AG10803 (cell line): ENCODE data around the gene TSPAN33.

Experiments used
- DNase-seq: peaks from one replicate; pipeline ENCODE4 v3.0.0; 2010; ENCODE audit warnings: low read depth
- H3K4me3 ChIP-seq: 2 replicates; pipeline ENCODE4 v1.5.1; 2011; ENCODE audit warnings: mild to moderate bottlenecking, low read length, control low read depth
- TF ChIP-seq, protein P1 (sequence below): conservative IDR thresholded peaks from 2 replicates; pipeline ENCODE4 v1.5.1; 2011; ENCODE audit warnings: mild to moderate bottlenecking, low read length, control low read depth, inconsistent platforms

TSPAN33 gene

DNA sequence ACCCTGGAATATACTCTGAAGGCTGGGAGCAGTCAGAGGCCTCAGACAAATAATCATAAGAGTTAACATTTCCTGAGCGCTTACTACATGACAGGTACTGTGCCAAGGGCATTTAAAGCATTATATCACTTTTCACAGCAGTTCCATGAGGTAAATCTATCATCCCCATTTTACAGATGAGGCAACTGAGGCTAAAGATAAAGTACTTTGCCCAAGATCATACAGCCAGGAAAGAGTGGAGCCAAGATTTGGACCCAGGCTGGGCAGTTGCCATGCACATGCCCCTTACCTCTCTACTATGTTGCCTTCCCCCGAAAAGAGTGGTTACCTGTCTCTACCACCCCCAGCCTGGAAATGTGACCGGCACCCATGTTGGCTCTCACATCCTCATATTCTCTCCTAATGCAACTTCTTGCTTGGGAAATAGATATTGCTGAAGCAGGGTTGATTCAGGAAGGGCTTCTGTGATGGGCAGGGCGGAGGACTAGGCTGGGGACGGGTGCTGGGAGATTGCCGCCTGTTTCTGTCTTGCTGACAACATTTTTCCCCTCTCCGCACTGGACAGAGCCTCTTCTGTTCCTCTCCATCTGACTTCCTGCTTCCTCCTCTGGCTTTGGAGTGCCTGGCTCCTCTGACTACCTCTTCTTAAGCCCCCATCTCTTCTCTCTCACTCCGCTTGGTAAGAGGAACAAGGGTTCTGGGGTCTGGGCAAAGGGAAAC is 57.7 kb downstream of the TSPAN33 start:
- H3K4me3 ChIP-seq: no peak overlapping the region
- DNase-seq: no peak
- TF ChIP-seq, protein P1, sequence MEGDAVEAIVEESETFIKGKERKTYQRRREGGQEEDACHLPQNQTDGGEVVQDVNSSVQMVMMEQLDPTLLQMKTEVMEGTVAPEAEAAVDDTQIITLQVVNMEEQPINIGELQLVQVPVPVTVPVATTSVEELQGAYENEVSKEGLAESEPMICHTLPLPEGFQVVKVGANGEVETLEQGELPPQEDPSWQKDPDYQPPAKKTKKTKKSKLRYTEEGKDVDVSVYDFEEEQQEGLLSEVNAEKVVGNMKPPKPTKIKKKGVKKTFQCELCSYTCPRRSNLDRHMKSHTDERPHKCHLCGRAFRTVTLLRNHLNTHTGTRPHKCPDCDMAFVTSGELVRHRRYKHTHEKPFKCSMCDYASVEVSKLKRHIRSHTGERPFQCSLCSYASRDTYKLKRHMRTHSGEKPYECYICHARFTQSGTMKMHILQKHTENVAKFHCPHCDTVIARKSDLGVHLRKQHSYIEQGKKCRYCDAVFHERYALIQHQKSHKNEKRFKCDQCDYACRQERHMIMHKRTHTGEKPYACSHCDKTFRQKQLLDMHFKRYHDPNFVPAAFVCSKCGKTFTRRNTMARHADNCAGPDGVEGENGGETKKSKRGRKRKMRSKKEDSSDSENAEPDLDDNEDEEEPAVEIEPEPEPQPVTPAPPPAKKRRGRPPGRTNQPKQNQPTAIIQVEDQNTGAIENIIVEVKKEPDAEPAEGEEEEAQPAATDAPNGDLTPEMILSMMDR: no peak

DNA sequence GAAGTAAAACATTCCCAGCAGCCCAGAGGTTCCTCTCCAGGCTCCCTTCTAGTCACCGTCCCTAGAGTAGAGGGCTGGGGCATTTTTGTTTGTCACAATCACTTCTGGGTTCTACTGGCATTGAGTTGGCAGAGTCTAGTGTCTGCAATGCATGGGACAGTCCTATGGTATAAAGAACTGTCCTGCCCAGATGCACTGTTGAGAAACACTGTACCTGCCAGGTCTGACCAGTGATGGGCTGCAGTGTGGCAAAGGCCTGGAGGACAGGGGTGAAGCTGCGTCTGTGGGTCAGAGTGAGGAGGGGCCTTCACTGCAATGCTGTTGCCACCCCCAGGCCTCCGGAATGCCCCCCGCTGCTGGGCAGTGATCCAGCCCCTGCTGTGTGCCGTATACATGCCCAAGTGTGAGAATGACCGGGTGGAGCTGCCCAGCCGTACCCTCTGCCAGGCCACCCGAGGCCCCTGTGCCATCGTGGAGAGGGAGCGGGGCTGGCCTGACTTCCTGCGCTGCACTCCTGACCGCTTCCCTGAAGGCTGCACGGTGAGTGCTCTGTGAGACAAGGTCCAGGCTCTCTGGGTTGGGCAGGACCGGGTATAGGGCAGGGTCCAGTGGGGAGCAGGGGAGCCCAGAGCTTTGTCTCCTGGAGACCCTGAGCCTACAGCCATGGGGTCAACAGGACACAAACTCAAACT is 58.7 kb downstream of the TSPAN33 start:
- DNase-seq: no peak
- TF ChIP-seq, protein P1: no peak
- H3K4me3 ChIP-seq: no peak overlapping the region

DNA sequence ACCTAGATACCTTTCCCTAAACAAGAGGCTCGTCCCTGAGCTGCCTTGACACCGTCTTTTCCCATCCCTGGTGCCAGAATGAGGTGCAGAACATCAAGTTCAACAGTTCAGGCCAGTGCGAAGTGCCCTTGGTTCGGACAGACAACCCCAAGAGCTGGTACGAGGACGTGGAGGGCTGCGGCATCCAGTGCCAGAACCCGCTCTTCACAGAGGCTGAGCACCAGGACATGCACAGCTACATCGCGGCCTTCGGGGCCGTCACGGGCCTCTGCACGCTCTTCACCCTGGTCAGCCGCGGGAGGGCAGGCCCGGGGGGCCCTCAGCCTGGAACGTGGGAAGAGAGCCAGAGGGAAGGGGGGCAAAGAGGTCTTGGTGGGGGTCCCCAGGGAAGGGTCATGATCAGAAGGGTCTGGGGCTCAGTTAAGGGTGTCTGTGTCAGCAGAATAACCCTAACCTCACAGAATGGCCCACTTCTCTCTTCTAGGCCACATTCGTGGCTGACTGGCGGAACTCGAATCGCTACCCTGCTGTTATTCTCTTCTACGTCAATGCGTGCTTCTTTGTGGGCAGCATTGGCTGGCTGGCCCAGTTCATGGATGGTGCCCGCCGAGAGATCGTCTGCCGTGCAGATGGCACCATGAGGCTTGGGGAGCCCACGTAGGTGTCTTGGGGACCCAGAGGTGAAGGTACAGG is 60.8 kb downstream of the TSPAN33 start:
- DNase-seq: no peak
- H3K4me3 ChIP-seq: no peak overlapping the region
- TF ChIP-seq, protein P1: no peak

GRCh38 chr7:129205987-129206785 is 61.7 kb downstream of the TSPAN33 start:
- DNase-seq: no peak
- no peak overlapping the region for H3K4me3 ChIP-seq
- TF ChIP-seq, protein P1: no peak

DNA sequence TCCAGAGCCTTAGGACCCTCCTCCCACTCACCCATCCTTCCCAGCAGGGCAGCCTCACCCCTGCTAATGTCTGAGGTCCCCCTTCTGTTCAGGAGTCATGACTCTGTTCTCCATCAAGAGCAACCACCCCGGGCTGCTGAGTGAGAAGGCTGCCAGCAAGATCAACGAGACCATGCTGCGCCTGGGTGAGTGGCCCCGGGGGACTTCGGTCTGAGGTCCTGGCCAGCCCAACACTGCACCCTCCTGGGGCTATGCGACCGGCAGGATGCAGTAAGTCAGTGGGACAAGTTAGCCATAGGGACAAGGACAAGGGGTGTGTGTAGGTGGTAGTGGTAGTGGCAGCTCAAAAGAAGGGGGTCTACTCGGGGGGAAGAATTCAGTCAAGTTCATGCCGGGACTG is 64.2 kb downstream of the TSPAN33 start:
- no peak overlapping the region for H3K4me3 ChIP-seq
- TF ChIP-seq, protein P1: no peak
- no peak for DNase-seq

GRCh38 chr7:129209067-129209926 is 64.8 kb downstream of the TSPAN33 start:
- TF ChIP-seq, protein P1: no peak
- no peak overlapping the region for H3K4me3 ChIP-seq
- DNase-seq: no peak
